K562 (cell line): ENCODE results near the gene ZSCAN5C. TPM values are rescaled to one million over a fixed set of nuclear protein-coding genes. Genes with fewer than 3 reads are reported as not detected.
A peak's percentile ranks its signal among the peaks of the same experiment; 100 is the strongest.

ENCODE experiments used
- ATAC-seq: fragments of 200-7000 bp; cut with Tn5 transposase; 3 replicates; pipeline ENCODE4 v1.9.1; 2020; ENCODE audit warnings: moderate library complexity
- BruUV-seq: library from RNA; stranded (reverse); fragments of 400-500 nt; replicated peaks from 2 replicates; lab custom pipeline; 2021; lab: Mats Ljungman, UMichigan
- CTCF ChIA-PET: fragments of 300-600 bp; formaldehyde crosslinking; extraction: SDS; loops from one replicate; lab custom pipeline; 2021; ENCODE audit warnings: low intra/inter-chr PET ratio; lab: Yijun Ruan, JAX
- POLR2A ChIA-PET: fragments of 300-600, 350-650 bp; sonication (Branson Sonifier 250); formaldehyde crosslinking; extraction: SDS; loops from one replicate; lab custom pipeline; 2021; ENCODE audit warnings: antibody characterized with exemption, inconsistent platforms; lab: Yijun Ruan, JAX
- DNase-seq, 4 experiments: peaks; one replicate each; pipeline versions ENCODE4 v3.0.0 to v3.0.0-alpha.2; 2011 to 2018; ENCODE audit warnings: low spot score in 3 of 4, mixed read lengths in 3 of 4; ENCODE audit errors: extremely low read depth in 1 of 4
- FAIRE-seq: peaks from 2 replicates; lab custom pipeline; 2011; peaks lifted over from hg19 to GRCh38; lab: Jason Lieb, UNC
- H2AFZ ChIP-seq: 2 replicates; pipeline ENCODE4 v1.6.0; 2011; ENCODE audit warnings: low read depth, low read length, control low read depth, inconsistent platforms
- H3K27ac ChIP-seq: fragments of 200-600 bp; 3 replicates; pipeline ENCODE4 v1.8.0; 2011; ENCODE audit warnings: low read depth, mild to moderate bottlenecking, control low read depth, inconsistent platforms, low read length, moderate library complexity, mixed read lengths; ENCODE audit errors: extremely low read depth
- H3K27me3 ChIP-seq, 2 experiments: fragments of 300-600 bp in 1 of 2; 2 replicates in 1 of 2; 3 replicates in 1 of 2; pipeline versions ENCODE4 v1.6.0 to v1.8.0; 2011; ENCODE audit warnings: inconsistent platforms in 2 of 2, low read length in 2 of 2, mild to moderate bottlenecking in 1 of 2, mixed read lengths in 1 of 2, moderate library complexity in 1 of 2; ENCODE audit not compliant: control insufficient read depth in 2 of 2, insufficient read depth in 2 of 2
- H3K36me3 ChIP-seq: fragments of 300-600 bp; 3 replicates; pipeline ENCODE4 v1.8.0; 2011; ENCODE audit warnings: mild to moderate bottlenecking, low read length, inconsistent platforms; ENCODE audit not compliant: control insufficient read depth, insufficient read depth
- H3K4me1 ChIP-seq, 2 experiments: fragments of 200-600 bp in 1 of 2; replicated peaks in 1 of 2; 2 replicates in 1 of 2; 3 replicates in 1 of 2; pipeline versions ENCODE4 v1.5.1 to v1.8.0; 2011; ENCODE audit warnings: inconsistent platforms in 2 of 2, low read length in 2 of 2, mild to moderate bottlenecking in 1 of 2, mixed read lengths in 1 of 2, moderate library complexity in 1 of 2; ENCODE audit not compliant: control insufficient read depth in 2 of 2, insufficient read depth in 2 of 2
- H3K4me2 ChIP-seq: 2 replicates; pipeline ENCODE4 v1.6.1; 2011; ENCODE audit warnings: low read length, control low read depth, inconsistent platforms, mixed read lengths; ENCODE audit not compliant: insufficient read depth
- H3K4me3 ChIP-seq: fragments of 200-600 bp; sonication (generic), shearing (Covaris generic); 2 replicates; pipeline ENCODE4 v1.5.1; 2016; ENCODE audit warnings: control low read depth, inconsistent platforms
- H3K79me2 ChIP-seq: fragments of 200-600 bp; 3 replicates; pipeline ENCODE4 v1.8.0; 2011; ENCODE audit warnings: low read length, inconsistent platforms; ENCODE audit not compliant: control insufficient read depth, insufficient read depth
- H3K9ac ChIP-seq, 2 experiments: 2 replicates each; pipeline versions ENCODE4 v1.6.0 to v1.6.1; 2011; ENCODE audit warnings: low read depth in 2 of 2, low read length in 2 of 2, control low read depth in 1 of 2, inconsistent platforms in 1 of 2, mild to moderate bottlenecking in 1 of 2, mixed read lengths in 1 of 2; ENCODE audit not compliant: insufficient read depth in 1 of 2
- H3K9me1 ChIP-seq: one replicate; pipeline ENCODE4 v1.6.0; 2011; ENCODE audit warnings: inconsistent platforms, mild to moderate bottlenecking, low read length, moderate library complexity; ENCODE audit not compliant: control insufficient read depth, insufficient read depth
- H3K9me3 ChIP-seq: replicated peaks from 2 replicates; pipeline ENCODE4 v1.5.1; 2011; ENCODE audit warnings: low read depth, low read length, inconsistent platforms; ENCODE audit not compliant: control insufficient read depth, insufficient read depth
- H4K20me1 ChIP-seq: replicated peaks from 2 replicates; pipeline ENCODE4 v1.6.1; 2011; ENCODE audit warnings: low read length, inconsistent platforms, mixed read lengths; ENCODE audit not compliant: control insufficient read depth, insufficient read depth
- ARID1B ChIP-seq: fragments of 450-650 bp; IDR thresholded peaks from 2 replicates; pipeline ENCODE4 v1.6.1; 2016; ENCODE audit warnings: antibody characterized with exemption, mild to moderate bottlenecking, inconsistent platforms
- ARNT ChIP-seq, 2 experiments: fragments of 450-650 bp; IDR thresholded peaks; 2 replicates each; pipeline ENCODE4 v1.6.1; 2016; ENCODE audit warnings: mild to moderate bottlenecking in 1 of 2
- HNRNPLL ChIP-seq: fragments of 200-400 bp; formaldehyde crosslinking; IDR thresholded peaks from 2 replicates; pipeline ENCODE4 v1.6.1; 2017; ENCODE audit warnings: low read length, low read depth, mild to moderate bottlenecking; ENCODE audit not compliant: poor library complexity, severe bottlenecking
- NRF1 ChIP-seq, 2 experiments: fragments of 450-650 bp; IDR thresholded peaks in 1 of 2; conservative IDR thresholded peaks in 1 of 2; 2 replicates each; pipeline ENCODE4 v1.6.1; 2014; ENCODE audit warnings: mild to moderate bottlenecking in 2 of 2
- TOE1 ChIP-seq, 2 experiments: fragments of 450-650 bp in 1 of 2; sonication (generic) in 1 of 2; formaldehyde crosslinking in 1 of 2; IDR thresholded peaks; 2 replicates each; pipeline versions ENCODE4 v1.7.1 to v1.8.0; 2016 to 2022; ENCODE audit warnings: borderline replicate concordance in 2 of 2, mild to moderate bottlenecking in 2 of 2, antibody characterized with exemption in 1 of 2, inconsistent platforms in 1 of 2, low read depth in 1 of 2, missing genetic modification reagents in 1 of 2, moderate library complexity in 1 of 2
- ZNF217 ChIP-seq: sonication (generic); formaldehyde crosslinking; IDR thresholded peaks from 2 replicates; pipeline ENCODE4 v1.8.0; 2022; ENCODE audit warnings: mild to moderate bottlenecking, missing genetic modification reagents
- ZNF644 ChIP-seq: fragments of 200-800 bp; sonication (Bioruptor generic); IDR thresholded peaks from 2 replicates; pipeline ENCODE4 v1.6.1; 2016; ENCODE audit warnings: low read depth, missing genetic modification characterization, missing compliant biosample characterization
- WGBS: fragments of 100-300 bp; shearing (Covaris generic); methylation state at CpG from one replicate; pipeline ENCODE4 v1.1.6; 2016; ENCODE audit warnings: low coverage, mixed read lengths; ENCODE audit not compliant: insufficient coverage; ENCODE audit errors: missing lambda C conversion rate; 5-methylcytosine and 5-hydroxymethylcytosine counted together
- in situ Hi-C: fragments of 300-500 bp; cut with MboI; formaldehyde crosslinking; loops from 4 replicates; pipeline ENCODE4 v1.15.0; 2018; ENCODE audit warnings: inconsistent platforms, mixed read lengths
- intact Hi-C: fragments of 100-400 bp; cut with micrococcal nuclease; formaldehyde crosslinking; loops from 2 replicates; pipeline ENCODE4 v1.14.2; 2022
- polyA plus RNA-seq, 8 experiments: library from polyadenylated mRNA; depleted of rRNA in 4 of 8; stranded (reverse) in 5 of 8; unstranded in 3 of 8; fragments of >200 nt; fragmentation: Nextera tagmentation in 2 of 8; fragmentation: Illumina TruSeq in 1 of 8; extraction: Ambion mirVana in 2 of 8; extraction: Trizol in 1 of 8; gene quantifications; 2 replicates each; pipeline versions ENCODE4 v1.2.1 to v1.2.3, GENCODE V29; 2011 to 2014; ENCODE audit warnings: inconsistent platforms in 1 of 8, missing spikeins in 1 of 8
- total RNA-seq, 7 experiments: library from RNA; depleted of rRNA in 6 of 7; stranded (reverse); fragments of >200 nt in 6 of 7; fragmentation: Illumina TruSeq in 2 of 7; extraction: Trizol in 2 of 7; gene quantifications; 2 replicates each; pipeline versions ENCODE4 v1.2.1 to v1.2.3, GENCODE V29; 2011 to 2021; ENCODE audit warnings: low replicate concordance in 1 of 7

The ZSCAN5C gene
- total and polyA plus RNA-seq, 9 of the 15 experiments (the other 6 are each of a cell fraction or from before 2014, with no cell fraction given): 0.07 TPM; not detected in 8

DNA sequence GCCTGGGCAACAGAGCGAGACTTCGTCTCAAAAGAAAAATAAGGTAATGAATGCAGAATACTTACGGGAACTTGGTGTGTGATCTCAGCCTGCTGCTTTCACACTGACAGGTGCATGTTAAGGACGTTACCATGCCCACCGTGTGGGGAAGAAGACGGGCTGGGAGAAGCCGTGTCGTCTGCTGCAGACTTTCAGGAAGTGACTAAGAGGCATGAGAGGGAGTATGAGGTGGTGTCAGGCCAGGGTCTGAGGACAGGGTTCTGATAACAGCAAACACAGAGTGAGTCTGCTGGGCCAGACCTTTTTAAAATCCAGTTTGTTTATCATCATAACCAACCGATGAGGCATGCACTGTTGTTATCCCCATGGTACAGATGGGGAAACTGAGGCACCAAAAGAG is 39.8 kb upstream of the ZSCAN5C start (continued):
- TF ChIP-seq ZNF644 (tag) (no peak), TOE1 (IDR thresholded peaks at IDR 0.05; ENCODE audit: borderline replicate concordance) (no peak), TOE1 (CRISPR knock-in tag; IDR thresholded peaks at IDR 0.05; ENCODE audit: borderline replicate concordance, low read depth) (no peak), ZNF217 (no peak), ARID1B (peak; percentile 58; the same call in 1 of the 2 replicates)

DNA sequence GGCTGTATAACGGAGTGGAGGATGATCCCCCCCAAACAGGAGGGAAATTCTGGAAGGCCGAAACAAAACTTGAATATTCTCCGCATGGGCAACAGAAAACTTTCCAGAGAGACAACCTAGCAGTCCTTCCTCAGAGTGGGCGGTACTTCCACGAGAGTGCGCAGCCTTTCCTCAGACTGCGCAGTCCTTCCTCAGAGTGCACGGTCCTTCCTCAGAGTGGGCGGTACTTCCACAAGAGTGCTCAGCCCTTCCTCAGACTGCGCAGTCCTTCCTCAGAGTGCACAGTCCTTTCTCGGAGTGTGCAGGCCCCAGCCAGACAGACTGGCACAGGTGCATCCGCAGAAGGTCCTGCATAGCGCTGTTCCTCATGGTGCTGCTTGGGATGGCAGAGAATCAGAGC is 39.0 kb upstream of the ZSCAN5C start:
- Histone ChIP-seq H3K4me1 (peaks cover 5 to 11% of the 10 kb centered on the region in 2 experiments; a peak in 4 of 5 replicates), H3K4me3 (no peak overlapping the region), H3K9me1 (no peaks in the 10 kb centered on the region), H3K79me2 (no peaks in the 10 kb centered on the region), H3K27me3 (no peaks in the 10 kb centered on the region), H3K9ac (no peak overlapping the region), H3K9me3 (no peaks in the 10 kb centered on the region), H3K36me3 (peaks cover 10% of the 10 kb centered on the region; the same call in 2 of the 3 replicates), H4K20me1 (no peaks in the 10 kb centered on the region; the same call in 1 of the 2 replicates), H3K27ac (no peak overlapping the region), H2AFZ (no peak overlapping the region), H3K4me2 (no peak overlapping the region)
- WGBS: 46% methylated on average over 13 of the region's 13 CpGs
- POLR2A ChIA-PET: interaction anchor here (1.2 kb wide), 1 partner anchor 24 kb away, joined by 3 read pairs; no protein-coding TSS in a partner anchor
- no TSS peak for BruUV-seq
- ATAC-seq: peak; percentile 61
- CTCF ChIA-PET: no interaction called here
- TF ChIP-seq HNRNPLL (peak; percentile 71), NRF1 (conservative IDR thresholded peaks at IDR 0.05 in 1 of 2, IDR thresholded peaks at IDR 0.05 in 1 of 2) (peak in 1 of 2 experiments; percentile 27; a peak in 1 of 4 replicates), ARNT (IDR thresholded peaks at IDR 0.05) (no peak)
- in situ Hi-C loops: no loop called here
- intact Hi-C loops: no loop called here
- no peak for FAIRE-seq
- DNase-seq: no peak
